HepG2 (cell line): Measurements from ENCODE around the gene PRM2. TPM values are rescaled to one million over a fixed set of nuclear protein-coding genes. Genes with fewer than 3 reads are reported as not detected.

Experiments used
- AHDC1 ChIP-seq: sonication (generic); formaldehyde crosslinking; IDR thresholded peaks from 2 replicates; pipeline ENCODE4 v1.5.1; 2020; ENCODE audit warnings: mild to moderate bottlenecking, missing genetic modification reagents, borderline replicate concordance
- ATF2 ChIP-seq: sonication (generic); formaldehyde crosslinking; IDR thresholded peaks from 2 replicates; pipeline ENCODE4 v1.4.0; 2020; ENCODE audit warnings: missing genetic modification reagents
- BORCS8-MEF2B ChIP-seq: sonication (generic); formaldehyde crosslinking; IDR thresholded peaks from 2 replicates; pipeline ENCODE4 v1.8.0; 2022; ENCODE audit warnings: mild to moderate bottlenecking, missing genetic modification reagents
- CEBPG ChIP-seq: IDR thresholded peaks from 2 replicates; pipeline ENCODE4 v1.6.1; 2016
- DMAP1 ChIP-seq: IDR thresholded peaks from 2 replicates; pipeline ENCODE4 v1.6.1; 2016
- GPBP1L1 ChIP-seq: sonication (generic); formaldehyde crosslinking; IDR thresholded peaks from 2 replicates; pipeline ENCODE4 v1.5.0; 2020; ENCODE audit warnings: mild to moderate bottlenecking, missing genetic modification reagents
- HOXA3 ChIP-seq: sonication (generic); formaldehyde crosslinking; IDR thresholded peaks from 2 replicates; pipeline ENCODE4 v1.5.0; 2020; ENCODE audit warnings: missing genetic modification reagents
- IKZF5 ChIP-seq: IDR thresholded peaks from 2 replicates; pipeline ENCODE4 v1.6.1; 2018; ENCODE audit warnings: missing genetic modification reagents, mild to moderate bottlenecking, missing compliant biosample characterization
- MYC ChIP-seq: sonication (generic); formaldehyde crosslinking; IDR thresholded peaks from 2 replicates; pipeline ENCODE4 v1.9.0; 2021; ENCODE audit warnings: missing genetic modification reagents, borderline replicate concordance
- REPIN1 ChIP-seq: sonication (generic); formaldehyde crosslinking; IDR thresholded peaks from 2 replicates; pipeline ENCODE4 v1.8.0; 2022; ENCODE audit warnings: missing genetic modification reagents, low read depth, mild to moderate bottlenecking, borderline replicate concordance
- TBX2 ChIP-seq: sonication (generic); formaldehyde crosslinking; IDR thresholded peaks from 2 replicates; pipeline ENCODE4 v1.5.0; 2020; ENCODE audit warnings: missing genetic modification reagents, mild to moderate bottlenecking, borderline replicate concordance
- ZBTB7A ChIP-seq: sonication (generic); formaldehyde crosslinking; IDR thresholded peaks from 2 replicates; pipeline ENCODE4 v1.8.0; 2022; ENCODE audit warnings: mild to moderate bottlenecking, missing genetic modification reagents
- ZFAT ChIP-seq: sonication (generic); formaldehyde crosslinking; conservative IDR thresholded peaks from 2 replicates; pipeline ENCODE4 v1.8.1; 2023; ENCODE audit warnings: missing genetic modification reagents, inconsistent platforms
- ZNF253 ChIP-seq: sonication (generic); formaldehyde crosslinking; IDR thresholded peaks from 2 replicates; pipeline ENCODE4 v1.8.0; 2022; ENCODE audit warnings: mild to moderate bottlenecking, missing genetic modification reagents, borderline replicate concordance
- ZNF460 ChIP-seq: sonication (generic); formaldehyde crosslinking; IDR thresholded peaks from 2 replicates; pipeline ENCODE4 v1.5.1; 2020; ENCODE audit warnings: missing genetic modification reagents, mild to moderate bottlenecking, borderline replicate concordance
- ZNF629 ChIP-seq: sonication (generic); formaldehyde crosslinking; conservative IDR thresholded peaks from 2 replicates; pipeline ENCODE4 v1.5.0; 2020; ENCODE audit warnings: missing genetic modification reagents
- polyA plus RNA-seq, 8 experiments: library from polyadenylated mRNA; depleted of rRNA in 3 of 8; stranded (reverse) in 7 of 8; unstranded in 1 of 8; fragments of >200 nt; fragmentation: Illumina TruSeq in 4 of 8; extraction: Trizol in 4 of 8; gene quantifications; 2 replicates each; pipeline versions ENCODE4 v1.2.1 to v1.2.3, GENCODE V29; 2011 to 2016; ENCODE audit warnings: low read depth in 4 of 8, missing spikeins in 1 of 8, mixed read lengths in 1 of 8; ENCODE audit not compliant: insufficient read depth in 1 of 8
- total RNA-seq, 5 experiments: library from RNA; depleted of rRNA; stranded (reverse); fragments of >200 nt; fragmentation: Illumina TruSeq; extraction: Trizol; gene quantifications; 2 replicates each; pipeline ENCODE4 v1.2.3, GENCODE V29; 2016; ENCODE audit warnings: low read depth in 1 of 5

Gene PRM2
- total and polyA plus RNA-seq, 2 of the 13 experiments (the other 11 are each of a cell fraction or from before 2014, with no cell fraction given), result 0.54 TPM; not detected in 1

- TF ChIP-seq AHDC1 (CRISPR knock-in tag) (0 out of 2 replicates have a peak, but pooled peaks have one; percentile 44), HOXA3 (CRISPR knock-in tag) (peak; percentile 65), ZNF253 (CRISPR knock-in tag) (no peak), ZNF629 (CRISPR knock-in tag) (peak; percentile 6), ZFAT (CRISPR knock-in tag) (no peak), GPBP1L1 (CRISPR knock-in tag) (no peak), MYC (CRISPR knock-in tag) (no peak), DMAP1 (0 out of 2 replicates have a peak, but pooled peaks have one; percentile 29), ZNF460 (peak; percentile 9; the same call in 1 of the 2 replicates), IKZF5 (peak; percentile 61; the same call in 1 of the 2 replicates), REPIN1 (CRISPR knock-in tag) (0 out of 2 replicates have a peak, but pooled peaks have one; percentile 54), ZBTB7A (CRISPR knock-in tag) (peak; percentile 84), TBX2 (CRISPR knock-in tag) (peak; percentile 73; the same call in 1 of the 2 replicates), CEBPG (CRISPR knock-in tag) (peak; percentile 3; the same call in 1 of the 2 replicates), ATF2 (CRISPR knock-in tag) (no peak; the same call in 1 of the 2 replicates), BORCS8-MEF2B (CRISPR knock-in tag) (0 out of 2 replicates have a peak, but pooled peaks have one; percentile 59)
Observed at GRCh38 chr16:11258553-11259492, 17.5 kb downstream of the PRM2 start (continued).
